ENCODE measurements around the gene ALMS1.
"Not testable (repeated sequence)": the region's sequence is repeated elsewhere in the genome, so short reads cannot be mapped to it uniquely, and the experiment has no call there.

Gene ALMS1

GRCh38 chr2:73636977-73637376, 251.3 kb downstream of the ALMS1 start:
- not testable (repeated sequence) for H3K18ac ChIP-seq (ENCODE audit: low read length); H4K91ac ChIP-seq (ENCODE audit: low read depth, low read length); H3K27ac ChIP-seq (ENCODE audit: low read depth, low read length); H3K4me2 ChIP-seq (ENCODE audit: low read length); H3K23ac ChIP-seq (ENCODE audit: low read length); H3K9me3 ChIP-seq (ENCODE audit: insufficient read depth, low read depth, low read length); H3K4ac ChIP-seq (ENCODE audit: low read depth, low read length); DNase-seq; H4K8ac ChIP-seq (ENCODE audit: low read depth, low read length); H2BK120ac ChIP-seq (ENCODE audit: insufficient read depth, low read length, poor library complexity); H3K14ac ChIP-seq (ENCODE audit: low read length); H3K9ac ChIP-seq (ENCODE audit: low read length); H3K27me3 ChIP-seq (ENCODE audit: insufficient read depth, low read length); H3K4me1 ChIP-seq (ENCODE audit: control insufficient read depth in 1 of 2, insufficient read depth in 2 of 2, low read length in 2 of 2); H4K12ac ChIP-seq (ENCODE audit: low read depth, low read length); H2AFZ ChIP-seq (ENCODE audit: insufficient read depth, low read length, poor library complexity); H2BK5ac ChIP-seq (ENCODE audit: low read depth, low read length, poor library complexity); H3K36me3 ChIP-seq (ENCODE audit: control insufficient read depth in 1 of 2, insufficient read depth in 2 of 2, low read length in 2 of 2); H2AK5ac ChIP-seq (ENCODE audit: low read length); H3K79me1 ChIP-seq (ENCODE audit: low read length); H3K4me3 ChIP-seq (ENCODE audit: low read depth, low read length); H2BK12ac ChIP-seq (ENCODE audit: low read length); H3K79me2 ChIP-seq (ENCODE audit: control insufficient read depth, insufficient read depth, low read length, poor library complexity)

DNA sequence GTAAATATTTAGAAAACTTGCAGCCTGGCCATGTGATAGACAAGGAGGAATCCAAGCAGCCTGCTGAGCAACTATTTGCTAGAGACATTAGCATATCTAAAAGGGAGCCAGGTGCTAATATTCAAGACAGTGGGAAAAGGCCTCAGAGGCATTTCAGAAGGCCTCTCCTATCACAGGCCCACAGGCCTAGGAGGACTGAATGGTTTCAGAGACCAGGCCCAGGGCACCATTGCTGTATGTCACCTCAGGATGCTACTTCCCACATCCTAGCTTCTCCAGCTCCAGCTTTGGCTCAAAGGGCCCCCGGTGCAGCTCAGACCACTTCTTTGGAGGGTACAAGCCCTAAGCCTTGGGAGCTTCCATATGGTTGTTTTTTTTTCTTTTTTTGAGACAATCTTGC, 252.8 kb downstream of the ALMS1 start:
- Histone ChIP-seq H4K91ac (ENCODE audit: low read depth, low read length) (no peak overlapping the region), H3K36me3 (ENCODE audit: control insufficient read depth in 1 of 2, insufficient read depth in 2 of 2, low read length in 2 of 2) (no peaks in the 10 kb centered on the region), H3K4me3 (ENCODE audit: low read depth, low read length) (no peak overlapping the region), H2BK12ac (ENCODE audit: low read length) (no peak overlapping the region), H3K23ac (ENCODE audit: low read length) (no peak overlapping the region), H3K4me2 (ENCODE audit: low read length) (no peak overlapping the region), H3K79me1 (ENCODE audit: low read length) (no peaks in the 10 kb centered on the region), H3K9me3 (ENCODE audit: insufficient read depth, low read depth, low read length) (peaks cover 8% of the 10 kb centered on the region), H2BK5ac (ENCODE audit: low read depth, low read length, poor library complexity) (no peak overlapping the region), H3K27me3 (ENCODE audit: insufficient read depth, low read length) (no peaks in the 10 kb centered on the region), H3K18ac (ENCODE audit: low read length) (no peak overlapping the region), H3K79me2 (ENCODE audit: control insufficient read depth, insufficient read depth, low read length, poor library complexity) (no peaks in the 10 kb centered on the region), H3K27ac (ENCODE audit: low read depth, low read length) (no peak overlapping the region), H2AFZ (ENCODE audit: insufficient read depth, low read length, poor library complexity) (no peak overlapping the region), H3K4me1 (ENCODE audit: control insufficient read depth in 1 of 2, insufficient read depth in 2 of 2, low read length in 2 of 2) (no peaks in the 10 kb centered on the region), H4K12ac (ENCODE audit: low read depth, low read length) (no peak overlapping the region), H3K14ac (ENCODE audit: low read length) (no peak overlapping the region), H2BK120ac (ENCODE audit: insufficient read depth, low read length, poor library complexity) (no peak overlapping the region), H3K9ac (ENCODE audit: low read length) (no peak overlapping the region), H3K4ac (ENCODE audit: low read depth, low read length) (no peak overlapping the region), H4K8ac (ENCODE audit: low read depth, low read length) (no peak overlapping the region), H2AK5ac (ENCODE audit: low read length) (no peak overlapping the region)
- no CpG with 5 or more reads among the region's 1 CpG for WGBS (ENCODE audit: extremely low coverage, insufficient coverage, insufficient read length)
- no peak for DNase-seq

DNA sequence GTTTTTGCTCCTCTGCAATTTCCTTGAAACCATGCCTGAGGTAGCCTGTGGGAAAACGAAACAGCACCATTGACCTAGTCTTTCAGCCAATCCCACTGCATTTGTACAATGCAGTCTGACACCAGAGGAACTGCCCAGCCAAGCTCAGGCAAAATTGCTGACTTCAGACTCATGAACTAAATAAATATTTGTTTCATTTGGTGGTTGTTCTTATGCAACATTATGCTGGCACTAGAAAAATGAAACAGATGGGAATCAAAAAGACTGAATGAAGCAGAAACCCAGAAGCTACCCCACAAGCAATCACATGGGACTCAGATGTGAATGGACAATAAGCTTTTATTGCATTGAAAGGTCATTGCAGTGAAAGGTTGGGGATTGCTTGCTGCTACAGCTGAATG, 254.9 kb downstream of the ALMS1 start:
- H3K79me2 ChIP-seq (ENCODE audit: control insufficient read depth, insufficient read depth, low read length, poor library complexity), result no peaks in the 10 kb centered on the region
- H3K23ac ChIP-seq (ENCODE audit: low read length), result no peak overlapping the region
- H3K4ac ChIP-seq (ENCODE audit: low read depth, low read length), result no peak overlapping the region
- H3K4me1 ChIP-seq (ENCODE audit: control insufficient read depth in 1 of 2, insufficient read depth in 2 of 2, low read length in 2 of 2), result no peaks in the 10 kb centered on the region
- H3K27me3 ChIP-seq (ENCODE audit: insufficient read depth, low read length), result no peaks in the 10 kb centered on the region
- no peak overlapping the region for H2BK120ac ChIP-seq (ENCODE audit: insufficient read depth, low read length, poor library complexity)
- H3K4me2 ChIP-seq (ENCODE audit: low read length), result no peak overlapping the region
- no peak overlapping the region for H3K9ac ChIP-seq (ENCODE audit: low read length)
- no peak overlapping the region for H2BK5ac ChIP-seq (ENCODE audit: low read depth, low read length, poor library complexity)
- no peak overlapping the region for H4K8ac ChIP-seq (ENCODE audit: low read depth, low read length)
- peaks cover 8% of the 10 kb centered on the region for H3K9me3 ChIP-seq (ENCODE audit: insufficient read depth, low read depth, low read length)
- no peak overlapping the region for H3K14ac ChIP-seq (ENCODE audit: low read length)
- no peaks in the 10 kb centered on the region for H3K79me1 ChIP-seq (ENCODE audit: low read length)
- H2BK12ac ChIP-seq (ENCODE audit: low read length), result no peak overlapping the region
- H3K4me3 ChIP-seq (ENCODE audit: low read depth, low read length), result no peak overlapping the region
- DNase-seq, result no peak
- no peaks in the 10 kb centered on the region for H3K36me3 ChIP-seq (ENCODE audit: control insufficient read depth in 1 of 2, insufficient read depth in 2 of 2, low read length in 2 of 2)
- H4K12ac ChIP-seq (ENCODE audit: low read depth, low read length), result no peak overlapping the region
- no peak overlapping the region for H4K91ac ChIP-seq (ENCODE audit: low read depth, low read length)
- H2AFZ ChIP-seq (ENCODE audit: insufficient read depth, low read length, poor library complexity), result no peak overlapping the region
- WGBS (ENCODE audit: extremely low coverage, insufficient coverage, insufficient read length), result no CpG with 5 or more reads among the region's 1 CpG
- no peak overlapping the region for H3K18ac ChIP-seq (ENCODE audit: low read length)
- no peak overlapping the region for H2AK5ac ChIP-seq (ENCODE audit: low read length)
- no peak overlapping the region for H3K27ac ChIP-seq (ENCODE audit: low read depth, low read length)

- WGBS (ENCODE audit: extremely low coverage, insufficient coverage, insufficient read length), result no CpG with 5 or more reads among the region's 19 CpGs
- Histone ChIP-seq H3K36me3 (ENCODE audit: control insufficient read depth in 1 of 2, insufficient read depth in 2 of 2, low read length in 2 of 2) (no peaks in the 10 kb centered on the region), H3K4me3 (ENCODE audit: low read depth, low read length) (no peak overlapping the region), H3K14ac (ENCODE audit: low read length) (no peak overlapping the region), H3K79me2 (ENCODE audit: control insufficient read depth, insufficient read depth, low read length, poor library complexity) (no peaks in the 10 kb centered on the region), H3K4ac (ENCODE audit: low read depth, low read length) (no peak overlapping the region), H2BK5ac (ENCODE audit: low read depth, low read length, poor library complexity) (no peak overlapping the region), H2AK5ac (ENCODE audit: low read length) (no peak overlapping the region), H4K8ac (ENCODE audit: low read depth, low read length) (no peak overlapping the region), H2BK12ac (ENCODE audit: low read length) (no peak overlapping the region), H2AFZ (ENCODE audit: insufficient read depth, low read length, poor library complexity) (no peak overlapping the region), H3K27ac (ENCODE audit: low read depth, low read length) (no peak overlapping the region), H4K91ac (ENCODE audit: low read depth, low read length) (no peak overlapping the region), H4K12ac (ENCODE audit: low read depth, low read length) (no peak overlapping the region), H3K9ac (ENCODE audit: low read length) (no peak overlapping the region), H2BK120ac (ENCODE audit: insufficient read depth, low read length, poor library complexity) (no peak overlapping the region), H3K23ac (ENCODE audit: low read length) (no peak overlapping the region), H3K79me1 (ENCODE audit: low read length) (no peaks in the 10 kb centered on the region), H3K4me2 (ENCODE audit: low read length) (no peak overlapping the region), H3K9me3 (ENCODE audit: insufficient read depth, low read depth, low read length) (peaks cover 8% of the 10 kb centered on the region), H3K27me3 (ENCODE audit: insufficient read depth, low read length) (no peaks in the 10 kb centered on the region), H3K4me1 (ENCODE audit: control insufficient read depth in 1 of 2, insufficient read depth in 2 of 2, low read length in 2 of 2) (no peaks in the 10 kb centered on the region), H3K18ac (ENCODE audit: low read length) (no peak overlapping the region)
- no peak for DNase-seq
Measured at GRCh38 chr2:73640946-73641766, 255.5 kb downstream of the ALMS1 start.

Data from trophoblast cell (in vitro differentiated cells and primary cell).